HL-60 (cell line): ENCODE results near the gene FAM53B.

Experiments
- DNase-seq, 2 experiments: peaks; one replicate each; pipeline ENCODE4 v3.0.0-alpha.2; 2010 to 2020; ENCODE audit warnings: low read depth in 1 of 2, low spot score in 1 of 2
- H3K27ac ChIP-seq: fragments of 250-450 bp; sonication (Bioruptor Pico); replicated peaks from 2 replicates; pipeline ENCODE4 v1.5.1; 2020; ENCODE audit warnings: mild to moderate bottlenecking, moderate library complexity
- H3K27me3 ChIP-seq: fragments of 250-450 bp; sonication (Bioruptor Pico); 2 replicates; pipeline ENCODE4 v1.5.1; 2021; ENCODE audit warnings: mild to moderate bottlenecking, moderate library complexity; ENCODE audit not compliant: insufficient read depth, poor library complexity, severe bottlenecking
- H3K4me3 ChIP-seq: replicated peaks from 2 replicates; pipeline ENCODE4 v1.5.1; 2011; ENCODE audit warnings: mild to moderate bottlenecking, control low read depth, low read length; ENCODE audit not compliant: insufficient read depth
- GABPA ChIP-seq: IDR thresholded peaks from 2 replicates; pipeline ENCODE4 v1.6.1; 2012; ENCODE audit warnings: low read depth
- POLR2AphosphoS5 ChIP-seq: IDR thresholded peaks from 2 replicates; pipeline ENCODE4 v1.6.1; 2012; ENCODE audit warnings: low read depth
- SPI1 ChIP-seq: IDR thresholded peaks from 2 replicates; pipeline ENCODE4 v1.6.1; 2012; ENCODE audit warnings: low read depth, mild to moderate bottlenecking, borderline replicate concordance
- TF ChIP-seq, protein P1 (sequence below): IDR thresholded peaks from 2 replicates; pipeline ENCODE4 v1.6.1; 2012; ENCODE audit warnings: low read depth; ENCODE audit not compliant: insufficient replicate concordance
- TF ChIP-seq, protein P2 (sequence below): IDR thresholded peaks from one replicate; pipeline ENCODE4 v1.5.1; 2011; ENCODE audit warnings: low read length, control low read depth, inconsistent platforms; ENCODE audit not compliant: insufficient read depth

FAM53B gene

DNA sequence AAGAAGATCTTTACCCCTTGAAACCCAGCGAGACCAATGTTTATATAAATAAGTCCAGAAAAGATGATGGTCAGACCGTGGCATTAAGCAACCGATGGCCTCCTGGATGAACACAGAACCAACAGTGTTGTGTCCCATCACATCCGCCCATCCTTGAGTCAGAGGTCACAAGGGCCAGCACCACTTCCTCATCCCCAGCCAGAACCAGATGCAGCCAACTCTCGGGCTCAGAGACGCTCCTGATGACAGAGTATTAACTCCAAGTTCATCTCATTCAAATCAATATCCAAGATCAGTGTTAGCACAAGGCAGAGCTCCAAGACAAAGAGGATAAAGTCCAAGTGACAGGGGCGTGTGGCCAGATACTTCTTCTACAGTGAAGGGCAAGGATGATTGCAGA is 63.5 kb downstream of the FAM53B start:
- DNase-seq: peak; percentile 39 to 55
- peak; percentile 10; the same call in 1 of the 2 replicates for TF ChIP-seq SPI1
- TF ChIP-seq, protein P1, sequence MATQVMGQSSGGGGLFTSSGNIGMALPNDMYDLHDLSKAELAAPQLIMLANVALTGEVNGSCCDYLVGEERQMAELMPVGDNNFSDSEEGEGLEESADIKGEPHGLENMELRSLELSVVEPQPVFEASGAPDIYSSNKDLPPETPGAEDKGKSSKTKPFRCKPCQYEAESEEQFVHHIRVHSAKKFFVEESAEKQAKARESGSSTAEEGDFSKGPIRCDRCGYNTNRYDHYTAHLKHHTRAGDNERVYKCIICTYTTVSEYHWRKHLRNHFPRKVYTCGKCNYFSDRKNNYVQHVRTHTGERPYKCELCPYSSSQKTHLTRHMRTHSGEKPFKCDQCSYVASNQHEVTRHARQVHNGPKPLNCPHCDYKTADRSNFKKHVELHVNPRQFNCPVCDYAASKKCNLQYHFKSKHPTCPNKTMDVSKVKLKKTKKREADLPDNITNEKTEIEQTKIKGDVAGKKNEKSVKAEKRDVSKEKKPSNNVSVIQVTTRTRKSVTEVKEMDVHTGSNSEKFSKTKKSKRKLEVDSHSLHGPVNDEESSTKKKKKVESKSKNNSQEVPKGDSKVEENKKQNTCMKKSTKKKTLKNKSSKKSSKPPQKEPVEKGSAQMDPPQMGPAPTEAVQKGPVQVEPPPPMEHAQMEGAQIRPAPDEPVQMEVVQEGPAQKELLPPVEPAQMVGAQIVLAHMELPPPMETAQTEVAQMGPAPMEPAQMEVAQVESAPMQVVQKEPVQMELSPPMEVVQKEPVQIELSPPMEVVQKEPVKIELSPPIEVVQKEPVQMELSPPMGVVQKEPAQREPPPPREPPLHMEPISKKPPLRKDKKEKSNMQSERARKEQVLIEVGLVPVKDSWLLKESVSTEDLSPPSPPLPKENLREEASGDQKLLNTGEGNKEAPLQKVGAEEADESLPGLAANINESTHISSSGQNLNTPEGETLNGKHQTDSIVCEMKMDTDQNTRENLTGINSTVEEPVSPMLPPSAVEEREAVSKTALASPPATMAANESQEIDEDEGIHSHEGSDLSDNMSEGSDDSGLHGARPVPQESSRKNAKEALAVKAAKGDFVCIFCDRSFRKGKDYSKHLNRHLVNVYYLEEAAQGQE: no peak
- no peak for TF ChIP-seq POLR2AphosphoS5
- no peak for TF ChIP-seq GABPA
- Histone ChIP-seq H3K4me3 (no peak overlapping the region), H3K27me3 (no peaks in the 10 kb centered on the region), H3K27ac (peak overlapping the region; percentile 27; the same call in 1 of the 2 replicates)

DNA sequence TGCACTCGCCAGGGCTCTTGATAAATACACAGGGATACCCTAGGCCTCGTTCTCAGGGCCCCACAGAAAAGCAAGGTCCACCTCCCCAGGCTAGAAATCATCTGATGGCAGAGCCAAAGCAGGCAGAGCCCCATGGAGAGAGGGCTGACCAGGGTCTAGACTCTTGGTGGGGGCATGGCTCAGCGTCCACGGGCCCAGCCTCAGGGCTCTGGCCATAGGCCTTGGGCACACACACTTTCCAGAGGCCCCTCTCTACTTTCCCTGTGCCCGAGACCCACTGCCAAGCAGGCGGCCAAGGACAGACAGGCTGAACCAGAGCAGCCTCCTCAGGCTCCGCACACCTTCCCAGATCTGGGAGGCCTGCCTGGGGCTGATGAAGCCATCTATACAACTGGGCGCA is 64.8 kb downstream of the FAM53B start:
- H3K4me3 ChIP-seq: no peak overlapping the region
- no peak for DNase-seq
- H3K27me3 ChIP-seq: no peaks in the 10 kb centered on the region
- TF ChIP-seq, protein P2, sequence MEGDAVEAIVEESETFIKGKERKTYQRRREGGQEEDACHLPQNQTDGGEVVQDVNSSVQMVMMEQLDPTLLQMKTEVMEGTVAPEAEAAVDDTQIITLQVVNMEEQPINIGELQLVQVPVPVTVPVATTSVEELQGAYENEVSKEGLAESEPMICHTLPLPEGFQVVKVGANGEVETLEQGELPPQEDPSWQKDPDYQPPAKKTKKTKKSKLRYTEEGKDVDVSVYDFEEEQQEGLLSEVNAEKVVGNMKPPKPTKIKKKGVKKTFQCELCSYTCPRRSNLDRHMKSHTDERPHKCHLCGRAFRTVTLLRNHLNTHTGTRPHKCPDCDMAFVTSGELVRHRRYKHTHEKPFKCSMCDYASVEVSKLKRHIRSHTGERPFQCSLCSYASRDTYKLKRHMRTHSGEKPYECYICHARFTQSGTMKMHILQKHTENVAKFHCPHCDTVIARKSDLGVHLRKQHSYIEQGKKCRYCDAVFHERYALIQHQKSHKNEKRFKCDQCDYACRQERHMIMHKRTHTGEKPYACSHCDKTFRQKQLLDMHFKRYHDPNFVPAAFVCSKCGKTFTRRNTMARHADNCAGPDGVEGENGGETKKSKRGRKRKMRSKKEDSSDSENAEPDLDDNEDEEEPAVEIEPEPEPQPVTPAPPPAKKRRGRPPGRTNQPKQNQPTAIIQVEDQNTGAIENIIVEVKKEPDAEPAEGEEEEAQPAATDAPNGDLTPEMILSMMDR: no peak
- TF ChIP-seq GABPA (no peak), POLR2AphosphoS5 (no peak), SPI1 (no peak)
- TF ChIP-seq, protein P1: no peak
- H3K27ac ChIP-seq: no peak overlapping the region

DNA sequence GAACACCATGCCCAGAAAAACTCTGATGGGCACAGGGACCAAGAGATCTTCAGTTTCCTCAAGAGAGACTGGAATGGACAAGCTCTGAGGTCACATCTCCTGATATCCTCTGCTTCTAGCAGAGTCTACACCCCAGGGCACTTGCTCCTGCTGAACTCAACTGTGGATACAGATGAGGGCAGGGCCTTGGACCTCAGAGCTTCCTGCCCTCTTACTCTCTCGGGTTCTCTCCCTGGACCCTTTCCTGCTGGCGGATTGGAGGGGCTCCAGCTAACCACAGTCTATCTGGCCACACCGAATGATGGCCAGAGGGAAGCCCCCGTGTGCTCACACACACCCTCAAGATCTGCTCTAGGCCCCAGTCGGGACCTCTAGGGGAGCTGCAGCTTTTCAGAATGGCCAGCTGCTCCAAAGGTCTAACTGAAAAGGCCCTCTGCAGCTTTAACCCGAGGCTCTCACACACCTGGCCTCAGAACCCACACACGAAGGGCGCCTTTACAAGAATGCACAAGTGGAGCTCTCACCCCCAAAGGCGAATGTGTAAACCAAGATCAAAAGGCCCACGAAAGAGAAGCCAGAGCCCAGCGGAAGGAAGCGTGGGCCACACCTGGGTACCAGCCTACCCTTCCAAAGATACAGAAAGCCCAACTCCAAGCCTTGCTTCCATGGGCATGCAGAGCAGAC is 65.5 kb downstream of the FAM53B start:
- peak overlapping the region; percentile 24; the same call in 1 of the 2 replicates for H3K27ac ChIP-seq
- TF ChIP-seq SPI1: no peak
- TF ChIP-seq, protein P1: no peak
- no peak for TF ChIP-seq GABPA
- no peak for TF ChIP-seq POLR2AphosphoS5
- H3K4me3 ChIP-seq: no peak overlapping the region

DNA sequence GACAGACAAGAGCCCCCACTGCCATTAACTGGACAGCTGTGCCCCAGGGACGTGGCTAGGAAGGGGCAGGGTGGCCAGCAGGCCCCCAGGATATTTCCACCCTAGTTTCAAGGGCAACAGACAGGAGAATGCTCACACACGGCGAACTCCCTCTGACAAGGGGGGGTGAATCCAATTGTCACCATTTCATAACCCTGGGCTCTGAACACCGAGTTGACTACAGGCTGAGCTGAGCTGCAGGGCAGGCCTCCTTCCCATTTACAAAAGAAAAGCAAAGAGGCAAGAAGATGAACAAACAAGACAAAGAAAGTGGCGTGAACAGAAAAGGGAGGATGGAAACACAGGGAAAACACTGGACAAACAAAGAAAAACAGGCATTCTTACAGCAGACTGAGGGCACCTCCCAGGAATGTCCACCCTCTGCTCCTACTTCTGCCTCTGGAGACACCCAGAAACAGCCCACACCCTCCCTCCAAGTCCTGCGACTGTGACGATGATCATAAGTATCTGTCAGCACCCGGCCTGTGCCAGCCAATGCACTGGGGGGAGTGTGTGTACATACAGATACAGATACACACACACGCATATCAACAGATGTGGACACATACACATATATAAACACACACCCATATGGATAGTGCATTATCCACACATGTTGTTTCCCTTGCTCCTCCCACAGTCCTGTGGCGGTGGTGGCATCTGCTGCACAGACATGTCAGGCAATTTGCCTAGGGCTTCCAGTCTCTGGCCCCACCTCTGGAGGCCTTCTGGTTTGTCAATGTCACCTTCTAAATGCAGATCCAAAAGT is 66.2 kb downstream of the FAM53B start:
- Histone ChIP-seq H3K4me3 (no peak overlapping the region), H3K27ac (no peak overlapping the region), H3K27me3 (no peaks in the 10 kb centered on the region)
- DNase-seq: no peak
- TF ChIP-seq GABPA: no peak
- TF ChIP-seq, protein P1: no peak
- TF ChIP-seq, protein P2: no peak
- TF ChIP-seq SPI1: no peak
- TF ChIP-seq POLR2AphosphoS5: no peak

More for the DNA sequence above, 65.5 kb downstream of the FAM53B start:
- DNase-seq: no peak
- H3K27me3 ChIP-seq: no peaks in the 10 kb centered on the region
